Mucosa of descending colon (tissue), 3 donors: ENCODE data around the gene C11orf21. TPM values are rescaled to one million over a fixed set of nuclear protein-coding genes. Genes with fewer than 3 reads are reported as not detected.
A peak's percentile ranks its signal among the peaks of the same experiment; 100 is the strongest.

ENCODE experiments used
- ATAC-seq: fragments of 200-7000 bp; cut with Tn5 transposase; one replicate; pipeline ENCODE4 v1.9.1; 2020; ENCODE audit warnings: mild to moderate bottlenecking, moderate library complexity
- DNase-seq, 3 donors: peaks; one replicate each; pipeline ENCODE4 v3.0.0-alpha.2; 2020
- H3K36me3 ChIP-seq: fragments of 200-600 bp; one replicate; pipeline ENCODE4 v1.8.0; 2021; ENCODE audit warnings: low read depth, mild to moderate bottlenecking
- H3K4me1 ChIP-seq: fragments of 200-600 bp; one replicate; pipeline ENCODE4 v1.8.0; 2021; ENCODE audit warnings: low read depth, mild to moderate bottlenecking
- H3K4me3 ChIP-seq: fragments of 200-600 bp; one replicate; pipeline ENCODE4 v1.8.0; 2021; ENCODE audit warnings: mild to moderate bottlenecking
- H3K9me3 ChIP-seq: fragments of 200-600 bp; one replicate; pipeline ENCODE4 v1.8.0; 2021; ENCODE audit warnings: mild to moderate bottlenecking
- CTCF ChIP-seq: fragments of 200-600 bp; IDR thresholded peaks from one replicate; pipeline ENCODE4 v1.8.0; 2022; ENCODE audit warnings: antibody characterized with exemption, mild to moderate bottlenecking
- intact Hi-C, 2 donors: fragments of 100-400 bp; cut with DNase I in 1 of 2; cut with micrococcal nuclease in 1 of 2; formaldehyde crosslinking; loops; one replicate each; pipeline versions ENCODE4 v1.11.0 to v1.11.1; 2022; cut with DNase I, micrococcal nuclease
- total RNA-seq, 3 donors: library from RNA; stranded (reverse); fragmentation: NEBNext Ultra II Directional in 2 of 3; extraction: Animal tissue kit (Norgen Biotek cat#: 25700) in 2 of 3; gene quantifications; one replicate each; pipeline versions ENCODE4 v1.2.1 to v1.2.4, GENCODE V29; 2021 to 2023
- donor health status: DM: no; HTN: no; CAD: no; lungs with moderate emphysema.
- donor health status: DM: no; HTN: no; CAD: no.
- donor health status: DM: no; HTN: yes; CAD: no.

C11orf21 gene
- total RNA-seq, 3 donors from 2014 or later: 0.35 to 2.3 (median 1.9) TPM

- ATAC-seq: no peak
- TF ChIP-seq CTCF: no peak
- DNase-seq: peak in 2 of 3 donors; percentile 0 to 16
- Histone ChIP-seq H3K36me3 (no peaks in the 10 kb centered on the region), H3K4me1 (no peaks in the 10 kb centered on the region), H3K9me3 (no peaks in the 10 kb centered on the region), H3K4me3 (no peak overlapping the region)
- intact Hi-C loops: loop anchor here (10.0 kb wide), 2 partner anchors 91 to 101 kb away; no protein-coding TSS in a partner anchor
Measured at GRCh38 chr11:2295971-2296912, 5.5 kb downstream of the C11orf21 start.

GRCh38 chr11:2294926-2295290 lies 6.8 kb downstream of the C11orf21 start:
- Histone ChIP-seq H3K4me3 (no peak overlapping the region), H3K36me3 (no peaks in the 10 kb centered on the region), H3K4me1 (no peaks in the 10 kb centered on the region), H3K9me3 (no peaks in the 10 kb centered on the region)
- no peak for ATAC-seq
- no peak for TF ChIP-seq CTCF
- intact Hi-C loops: loop anchor here (10.0 kb wide), 2 partner anchors 90 to 100 kb away; no protein-coding TSS in a partner anchor
- peak in 1 of 3 donors; percentile 1 for DNase-seq

GRCh38 chr11:2293984-2294925 lies 7.5 kb downstream of the C11orf21 start:
- DNase-seq (peak; percentile 14 to 28 (median 18)), ATAC-seq (peak; percentile 9)
- H3K9me3 ChIP-seq: no peaks in the 10 kb centered on the region
- intact Hi-C loops: loop anchor here (10.0 kb wide), 2 partner anchors 89 to 99 kb away; no protein-coding TSS in a partner anchor
- no peak overlapping the region for H3K4me3 ChIP-seq
- no peaks in the 10 kb centered on the region for H3K4me1 ChIP-seq
- no peak for TF ChIP-seq CTCF
- no peaks in the 10 kb centered on the region for H3K36me3 ChIP-seq

- intact Hi-C loops: loop anchor here (10.0 kb wide), 2 partner anchors 89 to 99 kb away; no protein-coding TSS in a partner anchor
- ATAC-seq (no peak), DNase-seq (peak in 2 of 3 donors; percentile 0 to 21)
- Histone ChIP-seq H3K4me1 (no peaks in the 10 kb centered on the region), H3K9me3 (no peaks in the 10 kb centered on the region), H3K36me3 (no peaks in the 10 kb centered on the region), H3K4me3 (no peak overlapping the region)
- no peak for TF ChIP-seq CTCF
Measured at GRCh38 chr11:2293531-2293971, 8.2 kb downstream of the C11orf21 start.

GRCh38 chr11:2290351-2290841 lies 11.3 kb downstream of the C11orf21 start:
- intact Hi-C loops: loop anchor here (10.0 kb wide), 2 partner anchors 86 to 96 kb away; no protein-coding TSS in a partner anchor

More at GRCh38 chr11:2290351-2290841, 11.3 kb downstream of the C11orf21 start:
- Histone ChIP-seq H3K36me3 (no peaks in the 10 kb centered on the region), H3K9me3 (no peaks in the 10 kb centered on the region), H3K4me3 (no peak overlapping the region), H3K4me1 (no peaks in the 10 kb centered on the region)
- DNase-seq (peak in 2 of 3 donors; percentile 0 to 31), ATAC-seq (no peak)
- no peak for TF ChIP-seq CTCF
